COLO668 (cell line): Measurements from ENCODE around the gene EIF2S1.
"Not testable (repeated sequence)": the region's sequence is repeated elsewhere in the genome, so short reads cannot be mapped to it uniquely, and the experiment has no call there.

Experiments used
- DNase-seq: peaks from one replicate; lab custom pipeline; 2025; ENCODE audit not compliant: unreplicated experiment; lab: John Stamatoyannopoulos, UW

The EIF2S1 gene

GRCh38 chr14:67410313-67410712, 50.2 kb downstream of the EIF2S1 start:
- DNase-seq: peak; percentile 24

DNA sequence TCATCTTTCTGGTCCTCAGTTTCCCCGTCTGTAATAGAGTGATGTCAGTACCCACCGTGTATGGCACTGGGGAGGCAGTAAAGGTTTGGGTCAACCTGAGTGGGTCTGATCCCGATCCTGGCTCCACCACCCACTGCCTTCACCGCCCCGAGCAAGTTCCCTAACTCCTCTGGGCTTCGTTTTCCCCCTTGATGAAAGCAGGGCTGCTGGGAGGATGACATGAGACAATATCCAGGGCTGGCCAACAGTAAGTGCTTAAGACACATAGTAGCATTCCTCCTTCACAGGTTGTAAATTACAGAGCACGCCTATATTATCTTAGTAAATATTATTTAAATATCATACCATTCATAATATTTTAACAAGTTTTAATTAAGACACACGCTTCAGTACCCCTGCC, 51.2 kb downstream of the EIF2S1 start:
- DNase-seq: no peak

DNA sequence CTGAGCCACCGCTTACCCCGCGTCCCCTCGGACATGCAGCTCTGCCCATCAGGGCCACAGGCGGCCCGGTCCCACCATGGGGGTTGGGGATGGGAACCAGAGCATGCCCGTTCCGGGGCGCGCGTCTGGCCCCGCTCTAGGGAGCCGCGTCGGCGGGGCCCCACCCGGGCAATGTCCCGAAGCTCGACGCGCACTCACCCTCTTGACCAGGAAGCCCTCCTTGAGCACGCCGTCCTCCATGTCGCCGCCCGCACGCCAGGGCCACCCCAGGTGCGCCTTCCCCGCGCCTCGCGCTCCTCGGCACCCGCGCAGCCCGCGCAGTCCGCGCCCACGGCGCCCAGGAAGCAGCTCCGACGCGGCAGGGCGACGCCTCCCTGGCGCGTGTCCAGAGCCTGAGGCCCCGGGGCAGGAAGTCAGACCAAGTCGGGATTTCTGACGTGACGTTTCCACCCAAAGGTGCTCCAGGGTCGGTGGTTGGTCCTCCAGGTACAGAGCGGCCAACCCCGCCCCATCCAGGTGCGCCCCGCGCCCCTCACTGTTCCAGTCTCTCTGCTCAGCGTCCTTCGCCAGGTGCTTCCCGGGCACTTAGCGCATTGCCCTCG, 51.8 kb downstream of the EIF2S1 start, which contains the start of gene PLEK2:
TSS of gene PLEK2 (minus strand) at position 346 of the 602 bp plus-strand sequence. CDS start at position 240, 106 bp downstream.
- DNase-seq: peak; percentile 94

DNA sequence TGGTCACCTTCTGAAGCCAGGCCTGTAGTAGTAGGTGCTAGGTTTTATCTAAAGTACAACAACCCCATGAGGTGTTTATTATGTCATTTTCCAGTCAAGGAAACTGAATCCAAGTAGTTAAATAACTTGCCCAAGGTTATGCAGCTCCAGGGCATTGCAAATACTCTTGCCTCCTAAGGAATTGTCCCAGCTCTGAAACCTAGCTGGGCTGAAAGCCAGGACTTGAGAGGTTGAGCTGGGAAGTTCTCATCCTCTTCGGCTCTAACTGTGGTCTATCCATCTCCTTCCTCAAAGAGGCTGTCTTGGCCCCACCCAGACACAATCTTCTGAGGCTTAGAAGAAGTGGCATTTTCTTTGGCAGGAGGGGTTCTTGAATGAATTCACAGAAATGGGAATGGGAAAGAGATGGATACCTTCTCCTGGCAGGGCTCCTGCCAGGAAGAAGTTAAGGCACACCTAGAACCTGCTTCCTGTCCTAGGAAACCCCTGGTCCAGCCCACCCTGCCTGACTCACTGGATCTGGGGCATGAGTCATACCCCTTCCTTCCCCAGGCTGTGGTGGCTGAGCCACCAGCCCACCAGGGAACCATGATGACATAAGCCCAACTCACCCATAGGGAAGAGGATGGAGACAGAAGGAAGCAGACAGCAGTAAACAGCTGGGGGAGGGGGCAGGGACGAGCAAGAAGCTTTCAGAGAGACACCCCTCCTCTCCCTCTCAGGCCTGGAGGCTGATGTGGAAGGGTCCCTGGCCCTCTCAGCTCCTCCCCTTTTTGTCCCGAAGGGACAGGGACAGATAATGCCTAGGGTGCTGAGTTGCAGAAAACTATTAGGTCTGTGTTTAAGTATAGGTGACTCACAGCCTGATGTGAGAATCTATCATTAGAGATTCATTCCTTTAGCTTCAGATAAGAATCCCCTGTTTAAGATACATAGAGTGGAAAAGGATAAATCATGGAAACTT, 54.0 kb downstream of the EIF2S1 start:
- DNase-seq: peak; percentile 27

DNA sequence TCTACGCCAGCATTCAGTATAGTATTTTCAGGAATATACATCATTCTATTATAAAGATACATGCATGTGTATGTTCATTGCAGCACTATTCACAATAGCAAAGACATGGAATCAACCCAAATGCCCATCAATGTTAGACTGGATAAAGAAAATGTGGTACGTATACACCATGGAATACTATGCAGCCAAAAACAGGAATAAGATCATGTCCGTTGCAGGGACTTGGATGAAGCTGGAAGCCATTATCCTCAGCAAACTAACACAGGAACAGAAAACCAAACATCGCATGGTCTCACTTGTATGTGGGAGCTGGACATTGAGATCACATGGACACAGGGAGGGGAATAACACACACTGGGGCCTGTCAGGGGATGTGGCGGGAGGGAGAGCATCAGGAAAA, 55.5 kb downstream of the EIF2S1 start:
- not testable (repeated sequence) for DNase-seq

DNA sequence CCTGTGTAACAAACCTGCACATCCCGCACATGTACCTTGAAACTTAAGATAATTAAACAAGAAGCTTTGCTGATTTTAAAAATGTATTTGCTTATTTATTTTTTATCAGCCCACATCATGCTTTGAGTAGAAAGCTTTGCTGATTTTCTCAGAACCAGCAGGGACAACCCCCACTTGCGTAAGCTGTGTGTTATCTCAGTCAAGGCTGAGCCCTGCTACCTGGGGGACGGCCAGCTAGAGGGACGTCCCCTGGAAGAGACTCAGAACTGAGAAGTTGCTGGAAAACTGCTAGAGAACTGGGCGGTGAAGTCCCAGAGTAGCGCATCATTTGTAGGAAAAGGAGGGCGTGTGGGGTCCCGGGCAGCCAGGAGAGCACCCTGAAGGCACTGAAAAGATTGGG, 56.0 kb downstream of the EIF2S1 start:
- no peak for DNase-seq

GRCh38 chr14:67416810-67417209, 56.7 kb downstream of the EIF2S1 start:
- DNase-seq: no peak

DNA sequence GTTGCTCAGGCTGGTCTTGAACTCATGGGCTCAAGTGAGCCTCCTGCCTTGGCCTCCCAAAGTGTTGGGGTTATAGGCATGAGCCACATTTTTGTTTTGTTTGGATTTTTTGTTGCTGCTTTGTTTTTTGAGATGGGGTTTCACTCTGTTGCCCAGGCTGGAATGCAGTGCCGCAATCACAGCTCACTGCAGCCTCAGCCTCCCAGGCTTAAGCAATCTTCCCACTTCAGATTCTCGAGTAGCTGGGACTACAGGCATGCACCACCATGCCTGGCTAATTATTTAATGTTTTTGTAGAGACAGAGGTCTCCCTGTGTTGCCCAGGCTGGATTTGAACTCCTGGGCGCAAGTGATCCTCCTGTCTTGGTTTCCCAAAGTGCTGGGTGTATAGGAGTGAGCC, 57.5 kb downstream of the EIF2S1 start:
- no peak for DNase-seq

DNA sequence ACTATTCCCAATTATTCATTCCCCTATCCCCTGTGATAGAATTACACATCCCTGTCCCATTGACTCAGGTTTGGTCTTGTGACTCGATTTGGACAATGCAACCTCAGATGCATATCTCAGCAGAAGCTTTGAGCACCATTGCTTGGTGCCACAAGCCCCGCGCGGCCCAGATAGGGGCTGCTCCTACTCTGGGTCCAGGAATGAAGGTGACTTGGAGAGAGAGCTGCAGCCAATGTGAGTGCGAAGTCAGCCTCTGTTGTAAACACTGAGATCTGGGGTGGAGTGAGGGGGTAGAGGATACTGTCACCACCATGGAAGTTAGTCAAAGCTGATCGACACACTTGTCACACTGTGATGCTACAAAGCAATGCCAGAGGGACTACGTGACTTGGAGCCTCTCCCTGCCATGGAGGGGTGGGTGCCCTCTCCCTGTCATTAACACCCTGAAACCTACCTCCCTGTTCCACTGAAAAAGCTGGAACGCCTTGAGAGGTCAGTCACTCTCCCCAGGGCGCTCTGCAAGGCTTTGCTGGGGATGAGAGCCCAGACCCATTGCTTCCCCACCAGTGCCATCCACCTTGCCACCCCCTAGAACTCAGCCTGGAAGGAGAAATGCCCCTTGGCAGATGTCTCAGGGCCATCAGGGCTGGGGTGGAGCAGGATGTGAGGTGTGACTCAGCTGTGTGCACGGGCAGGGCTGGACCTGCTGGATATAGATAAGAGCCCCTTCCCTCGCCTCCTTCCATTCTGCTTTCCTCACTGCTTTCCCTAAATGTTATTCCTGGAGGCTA, 58.5 kb downstream of the EIF2S1 start:
- no peak for DNase-seq

GRCh38 chr14:67420102-67420739, 60.1 kb downstream of the EIF2S1 start:
- peak; percentile 76 for DNase-seq

- no peak for DNase-seq
Observed at GRCh38 chr14:67421356-67422224, 61.5 kb downstream of the EIF2S1 start.

DNA sequence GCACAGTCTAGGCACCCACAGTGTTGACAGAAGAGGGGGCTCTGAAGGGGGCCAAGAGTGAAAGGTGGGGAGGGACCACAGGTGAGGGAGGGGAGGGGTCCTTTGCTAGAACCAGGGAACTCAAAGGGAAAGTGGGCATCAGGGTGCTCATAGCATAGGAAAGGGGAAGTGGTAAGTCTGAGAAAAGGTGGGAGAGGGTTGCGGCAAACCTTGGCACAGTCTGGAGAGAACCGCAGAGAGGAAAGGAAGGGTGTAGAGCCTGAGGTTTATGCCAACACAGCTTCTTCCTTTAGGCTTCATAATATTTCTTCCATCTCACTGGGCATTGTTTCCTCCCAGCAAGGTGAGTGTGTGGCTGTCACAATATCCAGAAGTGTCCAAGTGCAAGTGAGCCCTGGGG, 63.3 kb downstream of the EIF2S1 start:
- no peak for DNase-seq

- no peak for DNase-seq
Observed at GRCh38 chr14:67424539-67424938, 64.4 kb downstream of the EIF2S1 start.

GRCh38 chr14:67425608-67426007, 65.5 kb downstream of the EIF2S1 start:
- no peak for DNase-seq

DNA sequence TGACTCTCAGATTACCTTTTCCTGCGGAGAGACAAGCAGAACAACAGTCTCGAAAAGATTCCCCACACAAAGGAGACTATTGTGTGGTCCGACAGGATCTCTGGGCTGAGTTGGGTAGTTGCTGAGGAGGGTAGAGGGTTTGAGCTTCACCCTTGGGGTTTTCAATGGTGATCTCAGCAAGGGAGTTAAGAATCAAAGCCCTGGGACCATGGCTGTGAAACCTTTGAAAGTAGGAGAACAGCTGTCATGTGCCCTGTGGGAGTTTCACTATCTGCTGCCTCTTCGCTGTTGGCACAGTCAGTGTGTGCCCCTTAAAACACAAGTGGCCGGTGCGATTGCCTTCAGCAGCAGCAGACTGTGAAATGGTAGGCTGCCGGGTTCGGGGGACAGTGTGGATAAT, 66.0 kb downstream of the EIF2S1 start:
- no peak for DNase-seq

DNA sequence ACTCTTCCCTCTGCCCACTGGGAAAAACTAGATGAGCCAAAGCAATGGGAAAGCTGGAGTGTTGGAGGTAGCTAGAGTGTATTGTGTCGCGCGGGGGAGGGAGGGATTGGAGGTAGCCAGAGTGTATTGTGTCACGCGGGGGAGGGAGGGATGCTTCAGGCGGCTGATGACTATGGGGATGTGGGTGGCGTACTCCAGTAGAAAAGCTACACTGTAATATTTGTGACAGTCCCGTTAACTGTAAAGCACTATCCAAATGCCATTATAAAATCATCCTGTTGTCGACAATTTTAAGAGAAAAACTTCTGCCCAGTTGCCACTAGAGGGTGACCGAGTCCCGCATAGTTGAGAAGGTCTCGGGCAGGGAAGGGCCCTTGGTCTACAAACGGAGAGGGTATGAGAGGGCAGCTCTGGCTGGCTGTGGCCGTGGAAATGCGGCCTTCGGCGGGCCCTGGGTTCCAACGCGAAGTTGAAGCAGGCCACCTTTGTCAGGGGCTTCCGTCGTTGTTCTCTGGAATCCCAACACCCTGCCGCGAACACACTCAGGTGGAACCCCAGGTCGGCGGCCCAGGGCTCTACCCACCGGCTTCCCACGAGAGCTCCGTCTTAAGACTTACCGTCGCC, 67.0 kb downstream of the EIF2S1 start:
- peak; percentile 87 for DNase-seq

GRCh38 chr14:67428501-67429031, 68.4 kb downstream of the EIF2S1 start:
- no peak for DNase-seq

DNA sequence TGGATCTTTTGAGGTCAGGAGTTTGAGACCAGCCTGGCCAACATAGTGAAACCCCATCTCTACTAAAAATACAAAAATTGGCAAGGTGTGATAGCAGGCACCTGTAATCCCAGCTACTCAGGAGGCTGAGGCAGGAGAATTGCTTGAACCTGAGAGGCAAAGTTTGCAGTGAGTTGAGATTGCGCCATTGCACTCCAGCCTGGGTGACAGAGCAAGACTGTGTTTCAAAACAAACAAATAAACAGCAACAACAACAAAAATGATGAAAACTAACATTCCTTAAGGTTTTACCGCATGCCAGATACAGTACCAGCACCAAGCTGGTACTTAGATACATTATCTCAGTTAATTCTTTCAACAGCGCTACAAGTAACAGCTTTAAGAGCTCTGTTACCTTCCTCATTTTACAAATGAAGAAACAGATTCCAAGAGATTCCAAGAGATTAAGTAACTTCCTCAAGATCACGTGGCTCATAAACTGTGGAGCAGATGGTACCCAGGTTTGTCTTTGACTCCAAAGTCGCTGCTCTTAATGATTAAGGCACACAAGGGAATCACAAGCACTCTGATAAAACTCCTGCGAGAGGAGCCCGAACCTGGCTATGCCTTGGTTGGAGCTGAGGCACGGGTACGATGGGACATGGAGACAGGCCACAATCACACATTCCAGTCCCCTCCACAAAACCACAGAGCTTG, 69.5 kb downstream of the EIF2S1 start:
- no peak for DNase-seq
